ENCODE measurements around the gene ADGRG4. TPM values are rescaled to one million over a fixed set of nuclear protein-coding genes. Genes with fewer than 3 reads are reported as not detected.
"Not testable (repeated sequence)": the region's sequence is repeated elsewhere in the genome, so short reads cannot be mapped to it uniquely, and the experiment has no call there.

ADGRG4 gene
- total and polyA plus RNA-seq, 2 donors from 2014 or later: 0.13 TPM; not detected in 1

DNA sequence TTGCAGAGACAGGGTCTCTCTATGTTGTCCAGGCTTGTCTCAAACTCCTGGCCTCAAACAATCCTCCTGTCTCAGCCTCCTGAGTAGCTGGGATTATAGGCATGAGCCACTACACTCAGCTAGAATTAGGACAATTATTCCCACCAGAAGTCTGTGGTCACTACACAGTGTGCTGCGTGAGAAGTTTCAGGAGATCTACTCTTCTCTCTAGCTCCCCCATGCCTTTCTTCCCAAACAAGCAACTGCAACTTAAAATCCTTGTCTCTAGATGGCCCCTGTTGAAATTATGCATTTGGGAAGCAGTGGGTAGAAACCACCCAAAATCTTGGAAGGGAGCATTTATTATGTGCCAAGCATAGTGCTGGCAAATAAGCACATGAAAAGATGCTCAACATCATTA is 28.4 kb upstream of the ADGRG4 start:
- intact Hi-C loops (cut with DNase I): no loop called here
- Histone ChIP-seq H3K4me1 (ENCODE audit: control insufficient read depth in 2 of 3, insufficient read depth in 2 of 3, low read depth in 1 of 3, low read length in 3 of 3) (no peaks in the 10 kb centered on the region), H3K4me3 (ENCODE audit: low read length in 3 of 3) (no peak overlapping the region), H3K36me3 (ENCODE audit: control insufficient read depth in 2 of 3, insufficient read depth in 3 of 3, low read length in 3 of 3) (no peaks in the 10 kb centered on the region), H3K27me3 (ENCODE audit: control insufficient read depth, insufficient read depth, low read length) (no peaks in the 10 kb centered on the region), H3K9me3 (ENCODE audit: control insufficient read depth in 2 of 3, insufficient read depth in 1 of 3, low read length in 3 of 3) (no peaks in the 10 kb centered on the region), H3K27ac (ENCODE audit: low read depth in 2 of 2, low read length in 2 of 2) (no peak overlapping the region), H3K9ac (ENCODE audit: low read length in 3 of 3) (no peak overlapping the region)
- TF ChIP-seq CTCF (IDR thresholded peaks at IDR 0.05; ENCODE audit: borderline replicate concordance, extremely low read depth, insufficient read depth): no peak
- FAIRE-seq (no peak), DNase-seq (no peak)

DNA sequence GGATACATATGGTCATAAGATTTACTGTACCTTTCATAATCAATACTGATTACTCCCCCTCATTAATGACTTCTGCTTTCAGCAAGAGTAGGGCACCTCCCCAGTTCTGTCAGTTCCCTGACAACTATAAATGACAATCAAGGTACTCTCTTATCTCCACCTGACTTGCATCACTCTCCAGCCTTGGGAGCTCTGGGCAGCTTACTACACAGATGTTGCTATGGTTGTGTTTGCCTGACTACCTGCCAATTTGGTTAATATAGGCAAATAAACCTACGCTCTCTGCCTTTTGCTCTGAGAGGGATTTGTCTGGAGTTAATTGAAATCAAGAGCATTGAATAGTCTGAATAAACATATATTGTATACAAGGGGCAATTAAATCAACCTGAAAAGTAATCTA is 26.8 kb upstream of the ADGRG4 start:
- Histone ChIP-seq H3K36me3 (ENCODE audit: control insufficient read depth in 2 of 3, insufficient read depth in 3 of 3, low read length in 3 of 3) (no peaks in the 10 kb centered on the region), H3K9ac (ENCODE audit: low read length in 3 of 3) (no peak overlapping the region), H3K9me3 (ENCODE audit: control insufficient read depth in 2 of 3, insufficient read depth in 1 of 3, low read length in 3 of 3) (no peaks in the 10 kb centered on the region), H3K27ac (ENCODE audit: low read depth in 2 of 2, low read length in 2 of 2) (no peak overlapping the region), H3K4me3 (ENCODE audit: low read length in 3 of 3) (no peak overlapping the region), H3K4me1 (ENCODE audit: control insufficient read depth in 2 of 3, insufficient read depth in 2 of 3, low read depth in 1 of 3, low read length in 3 of 3) (no peaks in the 10 kb centered on the region), H3K27me3 (ENCODE audit: control insufficient read depth, insufficient read depth, low read length) (no peaks in the 10 kb centered on the region)
- TF ChIP-seq CTCF (IDR thresholded peaks at IDR 0.05; ENCODE audit: borderline replicate concordance, extremely low read depth, insufficient read depth): no peak
- intact Hi-C loops (cut with DNase I): no loop called here
- no peak for FAIRE-seq
- DNase-seq: no peak

DNA sequence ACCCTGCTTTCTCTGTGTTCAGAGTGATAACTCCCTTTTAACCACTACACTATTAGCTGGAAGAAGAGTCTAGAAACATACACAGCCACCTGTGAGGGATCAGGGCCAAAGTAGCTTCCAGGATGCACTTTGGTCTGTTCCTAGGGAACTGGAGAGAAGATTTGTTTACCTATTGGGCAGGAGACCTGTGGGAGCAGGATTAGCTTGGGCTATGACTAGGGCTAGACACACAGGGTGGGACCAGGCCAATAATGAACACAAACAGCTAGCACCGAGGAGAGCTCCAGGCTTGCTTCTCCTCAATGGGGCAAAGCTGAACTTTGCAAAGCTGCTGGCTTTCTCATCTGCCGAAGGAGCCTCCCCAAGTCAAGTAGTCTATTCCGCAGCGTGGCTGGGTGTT is 25.2 kb upstream of the ADGRG4 start:
- Histone ChIP-seq H3K36me3 (ENCODE audit: control insufficient read depth in 2 of 3, insufficient read depth in 3 of 3, low read length in 3 of 3) (no peaks in the 10 kb centered on the region), H3K9me3 (ENCODE audit: control insufficient read depth in 2 of 3, insufficient read depth in 1 of 3, low read length in 3 of 3) (no peaks in the 10 kb centered on the region), H3K27ac (ENCODE audit: low read depth in 2 of 2, low read length in 2 of 2) (no peak overlapping the region), H3K9ac (ENCODE audit: low read length in 3 of 3) (no peak overlapping the region), H3K4me1 (ENCODE audit: control insufficient read depth in 2 of 3, insufficient read depth in 2 of 3, low read depth in 1 of 3, low read length in 3 of 3) (no peaks in the 10 kb centered on the region), H3K27me3 (ENCODE audit: control insufficient read depth, insufficient read depth, low read length) (no peaks in the 10 kb centered on the region), H3K4me3 (ENCODE audit: low read length in 3 of 3) (no peak overlapping the region)
- FAIRE-seq: no peak
- intact Hi-C loops (cut with DNase I): no loop called here
- DNase-seq: peak in 1 of 5 donors; percentile 11
- no peak for TF ChIP-seq CTCF (IDR thresholded peaks at IDR 0.05; ENCODE audit: borderline replicate concordance, extremely low read depth, insufficient read depth)

DNA sequence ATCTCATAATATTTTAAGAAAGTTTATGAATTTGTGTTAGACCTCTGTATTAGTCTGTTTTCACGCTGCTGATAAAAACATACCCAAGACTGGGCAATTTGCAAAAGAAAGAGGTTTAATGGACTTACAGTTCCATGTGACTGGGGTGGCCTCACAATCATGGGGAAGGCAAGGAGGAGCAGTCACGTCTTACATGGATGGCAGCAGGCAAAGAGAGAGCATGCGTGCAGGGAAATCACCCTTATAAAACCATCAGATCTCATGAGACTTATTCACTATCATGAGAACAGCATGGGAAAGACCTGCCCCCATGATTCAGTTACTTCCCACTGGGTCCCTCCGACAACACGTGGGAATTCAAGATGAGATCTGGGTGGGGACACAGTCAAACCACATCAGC is 14.4 kb upstream of the ADGRG4 start:
- H3K4me3 ChIP-seq (ENCODE audit: low read length in 3 of 3); H3K27me3 ChIP-seq (ENCODE audit: control insufficient read depth, insufficient read depth, low read length); DNase-seq; H3K27ac ChIP-seq (ENCODE audit: low read depth in 2 of 2, low read length in 2 of 2); FAIRE-seq; H3K36me3 ChIP-seq (ENCODE audit: control insufficient read depth in 2 of 3, insufficient read depth in 3 of 3, low read length in 3 of 3); intact Hi-C loops (cut with DNase I); H3K9me3 ChIP-seq (ENCODE audit: control insufficient read depth in 2 of 3, insufficient read depth in 1 of 3, low read length in 3 of 3); H3K4me1 ChIP-seq (ENCODE audit: control insufficient read depth in 2 of 3, insufficient read depth in 2 of 3, low read depth in 1 of 3, low read length in 3 of 3); H3K9ac ChIP-seq (ENCODE audit: low read length in 3 of 3): not testable (repeated sequence)

Data from kidney (tissue), 14 donors.